D721Med (cell line): Measurements from ENCODE around the gene CTSZ.

Source experiments
- DNase-seq: peaks from one replicate; pipeline ENCODE4 v3.0.0; 2011; ENCODE audit warnings: low spot score; ENCODE audit not compliant: insufficient read length
- FAIRE-seq: peaks from 2 replicates; lab custom pipeline; 2011; peaks lifted over from hg19 to GRCh38; lab: Jason Lieb, UNC
- TF ChIP-seq, protein P1 (sequence below): IDR thresholded peaks from 2 replicates; pipeline ENCODE4 v1.5.1; 2012; ENCODE audit warnings: mild to moderate bottlenecking, control low read depth; ENCODE audit not compliant: insufficient read depth; ENCODE audit errors: missing control alignments

Gene CTSZ

DNA sequence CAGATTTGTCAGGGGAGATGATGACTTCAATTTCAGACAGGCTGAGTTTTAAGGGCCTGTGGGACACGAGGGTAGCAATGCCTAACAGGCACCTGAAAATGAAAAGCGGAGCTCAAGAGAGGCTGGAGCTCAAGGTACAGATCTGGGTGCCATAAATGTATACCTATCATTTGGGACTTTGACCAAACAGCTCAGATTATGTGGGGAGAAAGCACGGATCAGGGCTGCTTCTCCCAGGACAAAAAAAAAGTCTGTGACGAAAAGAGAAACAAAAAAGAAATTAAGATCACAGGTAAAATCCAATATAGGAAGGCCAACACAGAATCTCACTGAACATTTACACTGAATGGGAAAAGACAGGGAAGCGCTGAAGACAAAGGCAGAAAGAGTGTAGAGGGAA lies 33.6 kb upstream of the CTSZ start:
- DNase-seq, result no peak
- TF ChIP-seq, protein P1, sequence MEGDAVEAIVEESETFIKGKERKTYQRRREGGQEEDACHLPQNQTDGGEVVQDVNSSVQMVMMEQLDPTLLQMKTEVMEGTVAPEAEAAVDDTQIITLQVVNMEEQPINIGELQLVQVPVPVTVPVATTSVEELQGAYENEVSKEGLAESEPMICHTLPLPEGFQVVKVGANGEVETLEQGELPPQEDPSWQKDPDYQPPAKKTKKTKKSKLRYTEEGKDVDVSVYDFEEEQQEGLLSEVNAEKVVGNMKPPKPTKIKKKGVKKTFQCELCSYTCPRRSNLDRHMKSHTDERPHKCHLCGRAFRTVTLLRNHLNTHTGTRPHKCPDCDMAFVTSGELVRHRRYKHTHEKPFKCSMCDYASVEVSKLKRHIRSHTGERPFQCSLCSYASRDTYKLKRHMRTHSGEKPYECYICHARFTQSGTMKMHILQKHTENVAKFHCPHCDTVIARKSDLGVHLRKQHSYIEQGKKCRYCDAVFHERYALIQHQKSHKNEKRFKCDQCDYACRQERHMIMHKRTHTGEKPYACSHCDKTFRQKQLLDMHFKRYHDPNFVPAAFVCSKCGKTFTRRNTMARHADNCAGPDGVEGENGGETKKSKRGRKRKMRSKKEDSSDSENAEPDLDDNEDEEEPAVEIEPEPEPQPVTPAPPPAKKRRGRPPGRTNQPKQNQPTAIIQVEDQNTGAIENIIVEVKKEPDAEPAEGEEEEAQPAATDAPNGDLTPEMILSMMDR, result no peak
- no peak for FAIRE-seq

DNA sequence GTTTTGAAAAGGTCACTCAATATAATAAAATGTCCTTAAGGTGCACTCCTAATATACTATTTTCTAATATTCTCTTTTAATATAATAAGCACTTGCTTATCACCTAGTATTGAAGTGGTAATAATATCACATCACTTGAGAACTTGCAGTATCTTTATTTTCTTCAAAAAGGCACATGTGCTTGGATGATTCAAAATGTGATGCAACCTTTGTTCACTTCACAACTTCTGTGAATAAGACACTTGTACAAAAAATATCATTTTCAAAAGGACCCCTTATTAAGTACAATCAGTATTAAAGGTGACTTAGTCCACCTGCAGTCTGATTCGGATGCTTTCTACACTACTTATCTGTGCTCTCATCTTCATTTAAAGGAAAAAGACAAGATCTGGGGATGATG lies 32.2 kb upstream of the CTSZ start:
- DNase-seq, result no peak
- no peak for FAIRE-seq
- TF ChIP-seq, protein P1, result no peak

DNA sequence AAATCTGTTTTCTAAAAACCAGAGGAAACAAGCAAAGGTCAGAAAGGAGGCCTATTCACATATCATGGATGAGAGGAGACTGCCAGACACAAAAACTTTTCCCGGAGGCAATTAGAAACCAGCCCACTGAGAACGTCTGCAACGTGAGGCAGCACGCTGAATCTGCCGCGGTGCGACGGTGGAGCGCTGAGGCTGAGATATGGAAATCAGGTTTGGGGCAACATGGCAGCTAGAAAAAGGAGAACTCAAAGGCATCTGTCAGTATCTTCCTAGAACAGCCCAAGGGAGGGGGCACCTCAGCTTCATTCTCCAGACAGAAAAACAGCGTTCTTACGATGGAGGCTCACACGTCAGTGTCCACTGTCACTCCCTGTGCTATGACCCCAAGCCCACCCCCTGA lies 30.3 kb upstream of the CTSZ start:
- DNase-seq (no peak), FAIRE-seq (no peak)

DNA sequence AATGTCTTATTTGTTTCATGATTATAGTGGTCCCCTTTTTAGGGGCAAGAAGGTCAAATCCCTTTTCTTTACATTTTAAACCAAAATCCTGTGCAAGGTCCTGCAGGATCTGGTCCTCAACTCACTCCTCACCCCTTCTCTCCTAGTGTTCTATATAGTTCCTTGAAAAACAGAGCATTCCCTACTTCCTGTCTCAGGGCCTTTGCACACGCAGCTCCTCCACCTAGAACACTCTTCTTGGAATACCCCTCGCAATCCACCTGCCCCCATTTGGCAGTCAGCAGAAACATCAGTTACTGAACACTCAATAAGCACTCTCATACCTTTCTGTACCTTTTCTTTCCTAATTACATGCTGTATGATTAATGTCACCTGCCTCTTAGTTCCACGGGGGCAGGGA lies 28.3 kb upstream of the CTSZ start:
- DNase-seq, result no peak
- TF ChIP-seq, protein P1, result no peak
- FAIRE-seq, result no peak

More for the DNA sequence above, 30.3 kb upstream of the CTSZ start:
- TF ChIP-seq, protein P1, result no peak

DNA sequence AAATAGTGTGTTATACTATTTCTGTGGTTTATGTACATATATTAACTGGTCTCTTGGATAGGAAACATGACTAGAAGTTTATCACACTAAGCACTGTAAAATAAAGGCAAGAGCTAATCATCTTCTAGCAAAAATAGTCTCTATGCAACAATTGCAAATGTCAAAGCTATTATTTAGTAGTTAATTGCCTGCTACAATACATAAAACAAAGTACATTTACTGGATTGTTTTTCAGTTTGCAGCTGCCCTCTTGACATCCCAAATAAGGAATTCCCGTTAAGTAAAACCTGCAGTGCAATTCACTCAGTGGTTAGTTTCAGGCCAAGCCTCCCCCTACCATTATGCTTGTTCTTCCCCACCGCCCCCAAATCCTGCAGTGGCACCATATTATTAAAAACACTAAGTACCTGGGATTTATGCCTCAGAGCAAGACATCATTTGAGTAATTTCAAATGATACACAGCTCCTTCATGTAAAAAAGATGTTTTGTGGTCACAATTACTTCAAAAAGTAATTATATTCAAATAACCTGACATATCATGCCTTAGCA lies 26.6 kb upstream of the CTSZ start:
- DNase-seq (no peak), FAIRE-seq (no peak)
- TF ChIP-seq, protein P1, result no peak

DNA sequence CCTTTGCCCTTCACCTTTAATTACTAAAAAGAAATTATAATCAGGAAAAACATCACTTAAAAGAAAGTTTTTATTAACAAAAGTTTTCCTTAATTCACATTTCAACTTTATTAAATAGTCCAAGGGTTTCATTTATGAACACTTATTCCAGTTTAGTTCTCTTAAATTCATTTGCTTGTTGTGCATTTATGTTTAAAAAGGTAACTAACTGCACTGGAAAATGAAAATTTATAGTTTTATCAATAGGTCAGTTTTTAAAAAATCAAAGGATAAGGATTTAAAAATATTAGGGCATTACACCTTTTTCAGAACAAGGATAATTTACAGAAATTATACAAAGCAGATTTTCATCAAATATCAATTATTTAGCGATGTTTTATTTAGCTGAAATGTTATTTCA lies 26.0 kb upstream of the CTSZ start:
- FAIRE-seq, result no peak
- DNase-seq, result no peak
- TF ChIP-seq, protein P1, result no peak

DNA sequence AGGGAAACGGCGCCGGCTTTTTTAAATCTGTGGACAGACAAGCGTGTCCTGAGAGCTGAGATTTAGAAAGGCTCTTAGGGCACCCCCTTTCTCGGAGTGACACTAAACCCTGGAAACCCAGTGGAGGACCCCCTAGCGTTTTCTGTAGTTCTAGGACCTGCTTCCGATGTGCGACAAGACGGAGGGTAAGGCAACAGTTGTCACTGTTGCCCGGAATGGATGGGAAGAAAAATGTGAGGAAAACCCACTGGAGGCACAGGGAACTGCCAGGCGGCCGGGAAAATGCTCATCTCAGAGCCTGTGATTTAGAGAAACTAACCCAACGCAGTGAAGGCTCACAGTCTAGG lies 25.6 kb upstream of the CTSZ start:
- DNase-seq, result no peak
- TF ChIP-seq, protein P1, result no peak
- FAIRE-seq, result no peak
